NOMO-1 treated with dmso at 0.1 percent for 144 hours (cell line): ENCODE data around the gene DIAPH3.

ENCODE experiments used
- DNase-seq: peaks from one replicate; lab custom pipeline; 2025; ENCODE audit not compliant: unreplicated experiment; lab: John Stamatoyannopoulos, UW

The DIAPH3 gene

GRCh38 chr13:59873856-59874255, 289.9 kb downstream of the DIAPH3 start:
- DNase-seq: no peak

GRCh38 chr13:59873309-59873708, 290.4 kb downstream of the DIAPH3 start:
- no peak for DNase-seq

GRCh38 chr13:59867867-59868266, 295.9 kb downstream of the DIAPH3 start:
- no peak for DNase-seq

GRCh38 chr13:59865398-59865797, 298.3 kb downstream of the DIAPH3 start:
- no peak for DNase-seq

- no peak for DNase-seq
Observed at GRCh38 chr13:59863621-59864020, 300.1 kb downstream of the DIAPH3 start.

- no peak for DNase-seq
Observed at GRCh38 chr13:59861676-59862075, 302.1 kb downstream of the DIAPH3 start.

GRCh38 chr13:59856281-59856810, 307.4 kb downstream of the DIAPH3 start:
- no peak for DNase-seq

GRCh38 chr13:59846845-59847620, 316.7 kb downstream of the DIAPH3 start:
- DNase-seq: no peak

- DNase-seq: no peak
Observed at GRCh38 chr13:59843040-59843439, 320.7 kb downstream of the DIAPH3 start.

GRCh38 chr13:59842507-59842906, 321.2 kb downstream of the DIAPH3 start:
- DNase-seq: no peak

GRCh38 chr13:59839186-59839585, 324.5 kb downstream of the DIAPH3 start:
- DNase-seq: no peak

- no peak for DNase-seq
Observed at GRCh38 chr13:59837101-59837500, 326.6 kb downstream of the DIAPH3 start.

- no peak for DNase-seq
Observed at GRCh38 chr13:59835569-59835968, 328.2 kb downstream of the DIAPH3 start.

- no peak for DNase-seq
Observed at GRCh38 chr13:59834801-59835200, 328.9 kb downstream of the DIAPH3 start.

GRCh38 chr13:59829690-59830089, 334.0 kb downstream of the DIAPH3 start:
- DNase-seq: no peak

- DNase-seq: no peak
Observed at GRCh38 chr13:59823486-59823885, 340.2 kb downstream of the DIAPH3 start.

GRCh38 chr13:59809564-59809963, 354.2 kb downstream of the DIAPH3 start:
- no peak for DNase-seq

GRCh38 chr13:59806801-59807200, 356.9 kb downstream of the DIAPH3 start:
- no peak for DNase-seq

- no peak for DNase-seq
Observed at GRCh38 chr13:59801107-59801880, 362.4 kb downstream of the DIAPH3 start.

GRCh38 chr13:59793107-59793506, 370.6 kb downstream of the DIAPH3 start:
- no peak for DNase-seq

- DNase-seq: no peak
Observed at GRCh38 chr13:59790626-59791025, 373.1 kb downstream of the DIAPH3 start.

- DNase-seq: no peak
Observed at GRCh38 chr13:59789558-59789957, 374.2 kb downstream of the DIAPH3 start.
